K562 (cell line): ENCODE measurements around the gene SLC17A9. TPM values are rescaled to one million over a fixed set of nuclear protein-coding genes. Genes with fewer than 3 reads are reported as not detected.
A peak's percentile ranks its signal among the peaks of the same experiment; 100 is the strongest.

Experiments
- ETS1 ChIP-seq: conservative IDR thresholded peaks from 2 replicates; pipeline ENCODE4 v1.6.1; 2011; ENCODE audit warnings: low read depth, mild to moderate bottlenecking, low read length; ENCODE audit not compliant: control insufficient read depth
- GATAD2B ChIP-seq: fragments of 450-650 bp; IDR thresholded peaks from 2 replicates; pipeline ENCODE4 v1.6.1; 2017; ENCODE audit warnings: mild to moderate bottlenecking, borderline replicate concordance
- HNRNPK ChIP-seq: fragments of 200-400 bp; formaldehyde crosslinking; IDR thresholded peaks from one replicate; pipeline ENCODE4 v1.6.1; 2018; ENCODE audit warnings: mild to moderate bottlenecking, low read depth, low read length; ENCODE audit not compliant: poor library complexity, severe bottlenecking
- HNRNPUL1 ChIP-seq: fragments of 200-400 bp; formaldehyde crosslinking; IDR thresholded peaks from 2 replicates; pipeline ENCODE4 v1.6.1; 2017; ENCODE audit warnings: low read length
- IFI16 ChIP-seq: fragments of 250-450 bp; sonication (Bioruptor Pico); IDR thresholded peaks from 2 replicates; pipeline ENCODE4 v2.1.2; 2022; ENCODE audit warnings: mild to moderate bottlenecking, inconsistent platforms
- NR2C2 ChIP-seq, 2 experiments: fragments of 200-800 bp in 1 of 2; sonication (Bioruptor generic) in 1 of 2; sonication (generic) in 1 of 2; formaldehyde crosslinking in 1 of 2; IDR thresholded peaks; 2 replicates each; pipeline versions ENCODE4 v1.6.1 to v1.8.0; 2016 to 2022; ENCODE audit warnings: mild to moderate bottlenecking in 1 of 2, missing compliant biosample characterization in 1 of 2, missing genetic modification characterization in 1 of 2, missing genetic modification reagents in 1 of 2
- TCF7 ChIP-seq: sonication (generic); IDR thresholded peaks from 2 replicates; pipeline ENCODE4 v1.6.1; 2016; ENCODE audit warnings: antibody characterized with exemption, borderline replicate concordance
- polyA plus RNA-seq, 8 experiments: library from polyadenylated mRNA; depleted of rRNA in 4 of 8; stranded (reverse) in 5 of 8; unstranded in 3 of 8; fragments of >200 nt; fragmentation: Nextera tagmentation in 2 of 8; fragmentation: Illumina TruSeq in 1 of 8; extraction: Ambion mirVana in 2 of 8; extraction: Trizol in 1 of 8; gene quantifications; 2 replicates each; pipeline versions ENCODE4 v1.2.1 to v1.2.3, GENCODE V29; 2011 to 2014; ENCODE audit warnings: inconsistent platforms in 1 of 8, missing spikeins in 1 of 8
- total RNA-seq, 7 experiments: library from RNA; depleted of rRNA in 6 of 7; stranded (reverse); fragments of >200 nt in 6 of 7; fragmentation: Illumina TruSeq in 2 of 7; extraction: Trizol in 2 of 7; gene quantifications; 2 replicates each; pipeline versions ENCODE4 v1.2.1 to v1.2.3, GENCODE V29; 2011 to 2021; ENCODE audit warnings: low replicate concordance in 1 of 7
- TF ChIP-seq, protein P1 (sequence below), 2 experiments: fragments of 450-650 bp; formaldehyde crosslinking in 1 of 2; IDR thresholded peaks; 2 replicates each; pipeline versions ENCODE4 v1.4.0 to v1.6.1; 2014 to 2020; ENCODE audit warnings: mild to moderate bottlenecking in 2 of 2, borderline replicate concordance in 1 of 2, low read depth in 1 of 2
- TF ChIP-seq, protein P2 (sequence below): fragments of 200-800 bp; sonication (Bioruptor generic); IDR thresholded peaks from 2 replicates; pipeline ENCODE4 v1.6.1; 2017; ENCODE audit warnings: missing genetic modification characterization, missing compliant biosample characterization
- TF ChIP-seq, protein P3 (sequence below): sonication (generic); formaldehyde crosslinking; IDR thresholded peaks from 2 replicates; pipeline ENCODE4 v1.8.0; 2023; ENCODE audit warnings: mild to moderate bottlenecking, missing genetic modification reagents

The SLC17A9 gene
- total and polyA plus RNA-seq, 9 of the 15 experiments (the other 6 are each of a cell fraction or from before 2014, with no cell fraction given), result 0.04 to 0.31 TPM; not detected in 7

DNA sequence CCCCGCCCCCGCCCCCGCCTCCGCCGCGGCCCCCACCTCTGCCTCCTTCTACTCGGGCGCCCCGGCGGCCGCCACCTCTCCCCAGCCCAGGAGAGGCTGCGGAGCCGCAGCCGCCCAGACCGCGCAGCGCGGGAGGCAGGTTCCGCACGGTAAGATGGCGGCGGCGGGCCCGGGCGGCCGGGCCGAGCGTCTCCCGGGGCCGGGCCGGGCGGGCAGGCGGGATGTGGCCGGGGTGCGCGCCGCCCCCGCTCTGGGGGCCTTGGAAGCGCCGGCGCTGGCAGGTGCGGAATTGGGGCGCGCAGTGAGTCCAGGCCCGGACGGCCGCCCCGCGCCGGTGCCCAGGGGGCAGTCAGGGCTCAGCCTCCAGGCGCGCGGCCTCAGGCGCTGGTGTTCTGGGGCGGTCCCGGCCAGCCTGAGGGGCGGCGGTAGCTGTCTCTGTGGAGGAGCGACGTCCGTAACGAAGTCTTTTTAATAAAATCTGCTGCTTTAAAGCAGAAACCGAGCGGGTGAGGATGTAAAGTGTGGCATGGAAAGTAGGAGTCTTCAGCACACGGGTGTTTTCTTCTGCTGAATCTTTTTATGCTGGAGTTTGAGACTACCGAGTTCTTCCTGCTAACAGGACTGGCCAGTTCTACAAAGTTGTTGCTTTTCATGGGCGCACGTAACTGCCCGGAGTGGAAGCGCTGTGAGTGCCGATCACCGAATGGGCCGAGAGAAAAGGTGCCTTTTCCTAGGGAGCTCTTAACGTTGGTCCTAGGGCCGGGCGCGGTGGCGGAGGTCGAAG is 14.2 kb upstream of the SLC17A9 start, which contains the start of gene GID8 (continued):
- TF ChIP-seq, protein P1, sequence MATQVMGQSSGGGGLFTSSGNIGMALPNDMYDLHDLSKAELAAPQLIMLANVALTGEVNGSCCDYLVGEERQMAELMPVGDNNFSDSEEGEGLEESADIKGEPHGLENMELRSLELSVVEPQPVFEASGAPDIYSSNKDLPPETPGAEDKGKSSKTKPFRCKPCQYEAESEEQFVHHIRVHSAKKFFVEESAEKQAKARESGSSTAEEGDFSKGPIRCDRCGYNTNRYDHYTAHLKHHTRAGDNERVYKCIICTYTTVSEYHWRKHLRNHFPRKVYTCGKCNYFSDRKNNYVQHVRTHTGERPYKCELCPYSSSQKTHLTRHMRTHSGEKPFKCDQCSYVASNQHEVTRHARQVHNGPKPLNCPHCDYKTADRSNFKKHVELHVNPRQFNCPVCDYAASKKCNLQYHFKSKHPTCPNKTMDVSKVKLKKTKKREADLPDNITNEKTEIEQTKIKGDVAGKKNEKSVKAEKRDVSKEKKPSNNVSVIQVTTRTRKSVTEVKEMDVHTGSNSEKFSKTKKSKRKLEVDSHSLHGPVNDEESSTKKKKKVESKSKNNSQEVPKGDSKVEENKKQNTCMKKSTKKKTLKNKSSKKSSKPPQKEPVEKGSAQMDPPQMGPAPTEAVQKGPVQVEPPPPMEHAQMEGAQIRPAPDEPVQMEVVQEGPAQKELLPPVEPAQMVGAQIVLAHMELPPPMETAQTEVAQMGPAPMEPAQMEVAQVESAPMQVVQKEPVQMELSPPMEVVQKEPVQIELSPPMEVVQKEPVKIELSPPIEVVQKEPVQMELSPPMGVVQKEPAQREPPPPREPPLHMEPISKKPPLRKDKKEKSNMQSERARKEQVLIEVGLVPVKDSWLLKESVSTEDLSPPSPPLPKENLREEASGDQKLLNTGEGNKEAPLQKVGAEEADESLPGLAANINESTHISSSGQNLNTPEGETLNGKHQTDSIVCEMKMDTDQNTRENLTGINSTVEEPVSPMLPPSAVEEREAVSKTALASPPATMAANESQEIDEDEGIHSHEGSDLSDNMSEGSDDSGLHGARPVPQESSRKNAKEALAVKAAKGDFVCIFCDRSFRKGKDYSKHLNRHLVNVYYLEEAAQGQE (IDR thresholded peaks at IDR 0.05; ENCODE audit: borderline replicate concordance), result 0 out of 2 replicates have a peak, but pooled peaks have one; percentile 7
- TF ChIP-seq, protein P1 (CRISPR knock-in tag; IDR thresholded peaks at IDR 0.05; ENCODE audit: low read depth), result no peak
- TF ChIP-seq, protein P2, sequence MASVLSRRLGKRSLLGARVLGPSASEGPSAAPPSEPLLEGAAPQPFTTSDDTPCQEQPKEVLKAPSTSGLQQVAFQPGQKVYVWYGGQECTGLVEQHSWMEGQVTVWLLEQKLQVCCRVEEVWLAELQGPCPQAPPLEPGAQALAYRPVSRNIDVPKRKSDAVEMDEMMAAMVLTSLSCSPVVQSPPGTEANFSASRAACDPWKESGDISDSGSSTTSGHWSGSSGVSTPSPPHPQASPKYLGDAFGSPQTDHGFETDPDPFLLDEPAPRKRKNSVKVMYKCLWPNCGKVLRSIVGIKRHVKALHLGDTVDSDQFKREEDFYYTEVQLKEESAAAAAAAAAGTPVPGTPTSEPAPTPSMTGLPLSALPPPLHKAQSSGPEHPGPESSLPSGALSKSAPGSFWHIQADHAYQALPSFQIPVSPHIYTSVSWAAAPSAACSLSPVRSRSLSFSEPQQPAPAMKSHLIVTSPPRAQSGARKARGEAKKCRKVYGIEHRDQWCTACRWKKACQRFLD (CRISPR knock-in tag), result no peak
- TF ChIP-seq NR2C2 (CRISPR knock-in tag; IDR thresholded peaks at IDR 0.05) (no peak), NR2C2 (tag; IDR thresholded peaks at IDR 0.05) (0 out of 2 replicates have a peak, but pooled peaks have one; percentile 31), ETS1 (no peak), GATAD2B (peak; percentile 71; the same call in 1 of the 2 replicates), IFI16 (no peak), TCF7 (no peak), HNRNPK (no peak), HNRNPUL1 (no peak)
- TF ChIP-seq, protein P3, sequence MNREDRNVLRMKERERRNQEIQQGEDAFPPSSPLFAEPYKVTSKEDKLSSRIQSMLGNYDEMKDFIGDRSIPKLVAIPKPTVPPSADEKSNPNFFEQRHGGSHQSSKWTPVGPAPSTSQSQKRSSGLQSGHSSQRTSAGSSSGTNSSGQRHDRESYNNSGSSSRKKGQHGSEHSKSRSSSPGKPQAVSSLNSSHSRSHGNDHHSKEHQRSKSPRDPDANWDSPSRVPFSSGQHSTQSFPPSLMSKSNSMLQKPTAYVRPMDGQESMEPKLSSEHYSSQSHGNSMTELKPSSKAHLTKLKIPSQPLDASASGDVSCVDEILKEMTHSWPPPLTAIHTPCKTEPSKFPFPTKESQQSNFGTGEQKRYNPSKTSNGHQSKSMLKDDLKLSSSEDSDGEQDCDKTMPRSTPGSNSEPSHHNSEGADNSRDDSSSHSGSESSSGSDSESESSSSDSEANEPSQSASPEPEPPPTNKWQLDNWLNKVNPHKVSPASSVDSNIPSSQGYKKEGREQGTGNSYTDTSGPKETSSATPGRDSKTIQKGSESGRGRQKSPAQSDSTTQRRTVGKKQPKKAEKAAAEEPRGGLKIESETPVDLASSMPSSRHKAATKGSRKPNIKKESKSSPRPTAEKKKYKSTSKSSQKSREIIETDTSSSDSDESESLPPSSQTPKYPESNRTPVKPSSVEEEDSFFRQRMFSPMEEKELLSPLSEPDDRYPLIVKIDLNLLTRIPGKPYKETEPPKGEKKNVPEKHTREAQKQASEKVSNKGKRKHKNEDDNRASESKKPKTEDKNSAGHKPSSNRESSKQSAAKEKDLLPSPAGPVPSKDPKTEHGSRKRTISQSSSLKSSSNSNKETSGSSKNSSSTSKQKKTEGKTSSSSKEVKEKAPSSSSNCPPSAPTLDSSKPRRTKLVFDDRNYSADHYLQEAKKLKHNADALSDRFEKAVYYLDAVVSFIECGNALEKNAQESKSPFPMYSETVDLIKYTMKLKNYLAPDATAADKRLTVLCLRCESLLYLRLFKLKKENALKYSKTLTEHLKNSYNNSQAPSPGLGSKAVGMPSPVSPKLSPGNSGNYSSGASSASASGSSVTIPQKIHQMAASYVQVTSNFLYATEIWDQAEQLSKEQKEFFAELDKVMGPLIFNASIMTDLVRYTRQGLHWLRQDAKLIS (CRISPR knock-in tag), result no peak
